Activated naive CD8-positive, alpha-beta T cell treated with anti-CD3 and anti-CD28 coated beads, Interleukin-2, amount 50 U/mL, for 16 hours (primary cell): ENCODE data around the gene EGR2.

Experiments used
- DNase-seq: peaks from one replicate; pipeline ENCODE4 v3.0.0-alpha.2; 2020; ENCODE audit warnings: low read depth, low spot score

Gene EGR2

DNA sequence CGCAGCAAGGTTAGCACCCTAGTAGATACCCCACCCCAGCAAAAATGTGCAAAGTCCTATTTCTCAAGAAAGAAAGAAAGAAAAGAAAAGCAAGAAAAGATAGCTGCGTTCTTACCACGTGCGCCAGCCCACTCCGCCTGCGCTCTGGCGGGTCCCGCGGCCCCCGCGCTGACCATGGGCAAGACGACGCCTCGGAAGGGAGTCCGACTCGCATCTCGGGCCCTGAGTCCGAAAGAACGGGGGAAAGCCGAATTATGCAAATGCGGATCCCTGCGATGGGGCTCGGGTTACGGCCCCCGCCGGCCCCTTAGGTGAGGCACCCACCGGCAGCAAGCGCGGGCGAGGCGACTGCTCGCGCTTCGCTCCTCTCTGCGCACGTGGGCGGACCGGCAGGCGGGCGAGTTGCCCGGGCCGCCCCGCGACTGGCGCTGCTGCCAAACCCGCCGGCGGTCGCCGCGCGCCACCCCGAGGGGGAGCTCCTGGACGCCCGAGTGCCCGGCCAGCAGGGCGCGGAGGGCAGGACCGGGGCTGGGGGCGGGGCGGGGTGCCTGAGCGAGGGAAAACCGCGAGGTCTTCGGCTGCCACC is 2.4 kb upstream of the EGR2 start:
- no peak for DNase-seq

DNA sequence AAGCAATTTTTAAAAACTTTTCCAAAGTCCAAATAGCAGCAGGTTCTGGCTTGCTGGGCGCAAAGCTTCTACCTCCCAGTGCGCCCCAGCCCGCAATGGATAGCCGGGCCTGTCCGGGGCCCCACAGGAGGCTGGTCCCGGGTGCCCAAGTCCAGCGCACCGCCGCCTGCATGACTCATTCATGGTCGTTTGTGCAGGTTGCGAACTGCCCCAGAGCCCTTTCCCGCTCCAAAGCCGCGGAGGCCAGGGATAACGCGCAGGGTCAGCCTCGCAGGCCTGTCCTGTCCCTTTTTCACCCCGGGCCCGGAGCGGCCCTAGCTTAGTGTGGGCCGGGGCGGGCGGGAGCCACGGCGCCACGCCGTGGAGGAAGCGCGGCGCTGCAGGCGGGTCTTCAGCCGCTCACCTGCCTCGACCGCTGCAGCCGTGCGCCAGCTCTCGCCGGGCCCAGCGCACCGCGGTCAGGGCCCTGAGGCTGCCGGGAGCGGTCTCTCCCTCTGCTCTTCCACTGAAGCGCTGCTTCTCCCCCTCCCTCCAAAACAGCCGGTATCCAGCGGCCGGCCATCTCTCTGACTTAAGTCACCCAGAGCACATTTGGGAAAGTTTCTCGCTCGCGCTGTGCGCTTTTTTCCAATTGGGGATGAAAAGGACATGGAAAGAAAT is 1.7 kb upstream of the EGR2 start:
- DNase-seq = no peak

DNA sequence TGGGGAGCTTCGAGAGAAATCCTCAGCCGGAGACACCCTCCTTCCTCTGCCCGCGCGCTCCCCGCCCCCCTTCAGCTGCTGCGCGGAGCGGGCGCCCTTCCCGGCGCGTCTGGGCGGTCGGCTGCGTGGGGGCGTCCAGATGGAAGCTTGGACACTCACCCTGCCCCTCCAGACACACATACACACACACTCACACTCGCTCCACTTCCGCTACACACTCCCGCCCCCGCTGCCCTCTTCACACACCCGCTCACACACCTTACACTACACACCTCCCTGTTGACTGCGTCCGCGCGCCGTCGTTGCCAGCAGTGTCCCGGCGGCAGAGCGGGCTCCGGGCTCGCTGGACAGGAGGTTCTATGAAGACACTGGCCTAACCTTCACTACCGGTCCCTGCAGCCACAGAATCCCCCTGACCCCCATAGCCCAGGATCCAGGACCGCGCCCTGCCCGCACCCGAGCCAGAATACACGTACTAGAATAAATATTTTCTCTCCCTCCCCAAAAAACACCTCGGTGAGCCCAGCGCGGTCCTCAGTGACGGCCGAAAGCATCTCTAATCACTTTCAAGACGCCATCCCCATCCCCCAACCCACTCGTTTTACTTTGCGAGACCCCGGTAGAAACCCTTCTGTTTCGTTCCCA is 1.1 kb upstream of the EGR2 start:
- DNase-seq = no peak

DNA sequence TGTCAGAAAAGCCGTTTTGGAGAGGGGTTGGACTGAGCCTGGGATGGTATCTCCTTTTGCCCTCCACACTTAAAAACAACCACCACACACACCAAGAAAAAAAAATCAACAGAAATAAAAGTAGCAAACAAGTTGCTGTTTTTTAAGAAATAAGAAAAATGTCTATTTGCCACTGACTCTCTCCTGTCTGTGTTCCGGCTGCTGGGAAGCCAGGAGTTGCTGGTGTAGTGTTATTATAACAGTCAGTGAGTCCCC is 163 bp downstream of the EGR2 start:
- DNase-seq = no peak

DNA sequence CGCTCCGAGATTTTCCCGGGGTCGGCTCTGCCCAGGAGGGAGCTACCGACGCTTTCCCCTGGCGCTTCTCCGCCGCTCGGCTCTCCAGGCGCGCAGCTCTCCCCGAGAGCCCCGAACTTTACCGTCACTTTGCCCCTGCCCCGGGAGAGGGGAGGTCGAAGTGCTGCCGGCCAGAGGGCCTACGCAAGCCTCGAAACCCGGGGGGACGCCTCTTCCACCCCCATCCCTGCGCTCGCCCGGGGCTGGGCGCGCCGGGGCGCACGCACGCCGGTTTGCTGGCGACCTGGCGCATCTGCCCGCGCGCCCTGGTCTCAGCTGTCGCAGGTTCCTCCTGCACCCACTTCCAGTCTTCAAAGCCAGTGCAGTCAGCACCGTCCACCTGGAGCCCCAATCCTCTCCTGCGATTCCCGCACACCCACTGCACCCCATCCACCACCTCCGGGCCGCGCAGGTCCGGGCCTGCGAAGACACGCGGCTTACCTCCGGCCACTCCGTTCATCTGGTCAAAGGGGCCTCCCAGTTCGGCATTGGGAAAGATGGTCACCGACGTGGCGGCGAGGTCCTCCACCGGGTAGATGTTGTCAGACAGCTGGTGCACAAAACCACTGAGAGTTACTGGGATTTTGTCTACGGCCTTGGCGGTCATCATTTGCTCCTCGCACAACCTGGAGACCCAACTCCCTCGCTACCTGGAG is 638 bp downstream of the EGR2 start:
- DNase-seq = no peak

DNA sequence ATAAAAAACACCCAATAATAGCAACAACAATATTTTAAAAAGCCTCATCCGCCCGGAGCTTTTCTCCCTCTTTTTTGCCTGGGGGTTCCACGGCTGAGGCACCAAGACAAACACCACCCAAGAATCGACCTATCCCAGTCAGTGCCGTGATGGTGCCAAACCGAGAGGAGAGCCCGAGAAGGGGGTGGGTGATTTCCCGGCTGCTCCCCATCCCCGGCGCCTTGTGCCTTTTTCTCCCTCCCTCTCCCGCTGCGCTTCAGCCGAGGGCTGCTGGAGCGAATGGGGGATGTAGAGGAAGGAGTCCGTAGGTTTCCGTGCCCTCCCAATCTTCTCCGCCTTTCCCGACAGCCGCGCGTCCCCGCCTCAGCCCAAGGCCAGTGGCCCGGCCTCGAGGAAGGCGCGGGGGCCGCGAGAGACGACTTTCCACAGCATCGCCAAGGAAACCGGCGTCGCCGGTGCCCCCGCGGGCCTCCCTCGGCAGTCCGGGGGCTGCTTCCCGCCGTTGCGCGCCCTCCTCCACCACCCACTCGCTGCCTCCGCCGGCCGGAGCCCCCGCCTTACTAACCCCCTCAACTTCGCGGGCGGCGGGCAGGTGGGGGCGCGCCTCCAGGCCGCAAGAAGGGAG is 1.3 kb downstream of the EGR2 start:
- DNase-seq = no peak

DNA sequence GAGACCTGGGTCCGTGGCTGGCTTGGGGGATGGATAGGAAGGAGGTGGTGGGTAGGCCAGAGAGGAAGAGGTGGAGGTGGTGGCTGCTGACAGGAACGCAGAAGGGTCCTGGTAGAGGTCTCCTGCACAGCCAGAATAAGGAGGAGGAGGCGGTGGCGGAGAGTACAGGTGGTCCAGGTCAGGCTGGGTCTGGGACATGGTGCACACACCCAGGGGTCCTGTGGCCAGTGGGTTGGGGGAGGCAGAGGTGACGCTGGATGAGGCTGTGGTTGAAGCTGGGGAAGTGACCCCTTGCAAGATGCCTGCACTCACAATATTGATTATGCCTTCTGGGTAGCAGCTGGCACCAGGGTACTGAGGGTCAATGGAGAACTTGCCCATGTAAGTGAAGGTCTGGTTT is 2.2 kb downstream of the EGR2 start:
- no peak for DNase-seq

DNA sequence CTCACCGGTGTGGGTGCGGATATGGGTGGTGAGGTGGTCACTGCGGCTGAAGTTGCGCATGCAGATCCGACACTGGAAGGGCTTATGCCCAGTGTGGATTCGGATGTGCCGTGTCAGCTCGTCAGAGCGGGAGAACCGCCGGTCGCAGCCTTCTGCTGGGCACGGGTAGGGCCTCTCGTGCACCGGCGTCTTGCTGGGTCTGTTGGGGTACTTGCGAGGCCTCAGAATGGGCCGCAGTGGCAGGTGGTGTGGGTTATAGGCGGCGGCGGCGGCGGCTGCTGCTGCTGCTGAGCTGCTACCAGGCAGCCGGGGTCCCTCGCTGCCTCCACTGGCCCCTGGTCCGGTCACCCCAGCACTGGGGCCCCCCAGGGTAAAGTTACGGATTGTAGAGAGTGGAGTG is 2.7 kb downstream of the EGR2 start:
- DNase-seq = no peak

DNA sequence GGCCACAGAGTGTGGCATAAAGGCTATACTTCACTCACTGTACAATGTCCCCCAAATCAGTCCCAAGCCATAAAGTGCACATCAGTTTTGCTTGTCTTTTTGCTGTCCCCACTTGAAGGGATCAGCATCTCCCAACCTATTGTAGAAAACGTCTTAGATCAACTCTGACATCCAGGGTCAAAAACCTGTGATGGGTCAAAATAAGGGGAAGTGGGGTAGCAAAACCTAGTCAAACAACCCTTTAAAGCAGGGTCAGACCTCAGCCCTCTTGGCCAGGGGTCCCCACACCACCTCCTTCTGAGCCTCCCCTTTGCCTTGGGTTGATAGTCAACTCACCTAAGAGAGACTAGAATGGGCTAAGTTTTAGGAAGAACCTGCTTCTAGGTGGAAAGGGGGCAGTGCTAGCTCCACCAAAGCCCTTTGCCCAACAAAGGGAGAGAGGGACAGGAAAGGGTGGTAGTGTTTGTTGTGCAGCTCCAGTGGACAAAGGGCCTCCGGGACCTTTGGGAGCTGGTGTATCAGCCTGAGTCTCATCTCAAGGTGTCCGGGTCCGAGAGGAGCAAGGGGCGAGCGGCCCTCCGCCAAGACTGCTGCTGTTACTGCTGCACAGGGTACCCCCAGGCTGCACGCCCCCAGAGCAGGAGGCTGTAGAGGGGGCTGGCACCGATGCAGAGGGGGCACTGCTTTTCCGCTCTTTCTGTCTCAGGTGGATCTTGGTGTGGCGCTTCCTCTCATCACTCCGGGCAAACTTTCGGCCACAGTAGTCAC is 3.3 kb downstream of the EGR2 start:
- DNase-seq = no peak

DNA sequence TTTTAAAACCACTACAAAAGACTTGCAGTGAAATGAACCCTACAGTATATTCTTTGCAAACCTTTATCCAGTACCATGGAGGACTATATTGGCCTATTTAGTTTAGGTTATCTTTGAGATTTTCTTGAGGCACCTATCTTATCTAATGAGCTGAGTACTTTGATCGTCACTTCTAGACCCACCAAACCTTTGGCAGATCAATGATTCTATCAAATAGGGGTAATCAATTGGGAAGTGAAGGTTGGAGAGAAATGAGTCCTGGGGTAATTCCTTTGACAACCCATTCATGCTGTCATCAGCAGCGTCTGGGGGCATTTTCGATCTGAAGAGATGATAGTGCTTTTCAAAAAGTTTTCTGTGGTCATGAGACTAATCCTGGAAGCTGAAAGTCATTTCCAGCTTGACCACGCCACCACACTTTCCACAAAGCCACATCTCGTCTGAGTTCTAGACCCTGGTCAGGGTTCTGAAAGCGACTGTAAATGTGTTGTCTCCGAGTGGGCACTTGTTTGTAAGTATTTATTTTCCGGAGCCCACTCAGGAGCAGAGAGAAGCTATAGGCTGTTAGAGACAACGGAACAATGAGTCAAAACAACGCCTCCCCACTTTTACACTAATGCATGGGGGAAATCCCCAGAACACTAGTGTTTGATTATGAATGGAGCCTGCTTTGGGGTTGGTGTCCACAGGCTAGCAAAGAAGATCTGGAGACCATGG is 4.8 kb downstream of the EGR2 start:
- peak; percentile 51 for DNase-seq

DNA sequence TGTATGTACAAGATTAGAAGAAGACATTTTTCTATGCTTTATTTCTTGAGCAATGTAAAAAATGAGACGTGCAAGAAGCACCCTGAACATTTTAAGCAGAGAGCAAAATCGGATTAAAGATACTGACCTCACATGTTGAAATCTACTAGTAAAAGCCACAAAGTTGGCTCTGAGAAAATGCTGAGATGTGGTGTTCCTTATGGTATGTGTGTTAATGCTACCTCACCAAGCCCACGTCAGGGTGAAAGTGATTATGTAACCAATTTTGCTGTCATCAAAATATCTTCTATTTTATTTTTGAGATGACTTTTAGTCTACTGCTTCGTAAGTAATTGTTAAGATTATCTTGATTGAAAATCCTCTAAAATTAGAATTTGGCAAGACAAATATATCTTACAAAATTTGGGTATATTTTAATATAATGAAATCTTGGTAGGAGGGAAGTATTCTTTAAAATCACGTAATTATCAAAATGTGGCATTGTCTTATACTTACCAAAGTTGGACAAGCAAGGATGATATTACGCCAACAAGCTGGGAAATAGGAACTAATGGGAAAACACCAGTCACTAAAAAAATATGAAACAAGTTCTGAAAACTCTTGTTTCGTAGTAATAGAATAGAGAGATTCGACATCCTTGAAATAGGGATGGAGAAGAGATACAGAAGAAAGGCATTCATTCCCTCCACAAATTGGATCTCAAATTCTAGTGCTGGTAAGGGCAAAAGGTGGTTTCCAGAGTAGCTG is 5.8 kb downstream of the EGR2 start:
- DNase-seq = no peak

DNA sequence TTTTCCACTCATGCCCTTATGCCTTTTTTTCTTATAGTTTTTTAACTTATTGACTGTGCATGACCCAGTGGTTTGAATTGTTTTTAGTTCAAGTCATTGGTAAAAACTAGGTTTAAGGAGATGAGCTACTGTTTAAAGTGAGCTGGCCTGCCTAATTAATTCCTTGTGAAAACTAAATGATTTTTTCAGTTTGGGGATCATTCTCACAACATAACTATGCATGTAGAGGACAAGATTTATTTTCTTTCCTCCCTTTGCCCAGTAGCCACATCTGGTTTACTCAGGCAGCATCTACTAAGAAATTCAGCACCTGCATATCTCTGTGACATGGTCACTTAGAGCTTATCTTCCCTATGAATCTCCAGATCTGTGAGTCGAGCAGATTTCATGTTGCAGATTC is 9.9 kb downstream of the EGR2 start:
- no peak for DNase-seq

DNA sequence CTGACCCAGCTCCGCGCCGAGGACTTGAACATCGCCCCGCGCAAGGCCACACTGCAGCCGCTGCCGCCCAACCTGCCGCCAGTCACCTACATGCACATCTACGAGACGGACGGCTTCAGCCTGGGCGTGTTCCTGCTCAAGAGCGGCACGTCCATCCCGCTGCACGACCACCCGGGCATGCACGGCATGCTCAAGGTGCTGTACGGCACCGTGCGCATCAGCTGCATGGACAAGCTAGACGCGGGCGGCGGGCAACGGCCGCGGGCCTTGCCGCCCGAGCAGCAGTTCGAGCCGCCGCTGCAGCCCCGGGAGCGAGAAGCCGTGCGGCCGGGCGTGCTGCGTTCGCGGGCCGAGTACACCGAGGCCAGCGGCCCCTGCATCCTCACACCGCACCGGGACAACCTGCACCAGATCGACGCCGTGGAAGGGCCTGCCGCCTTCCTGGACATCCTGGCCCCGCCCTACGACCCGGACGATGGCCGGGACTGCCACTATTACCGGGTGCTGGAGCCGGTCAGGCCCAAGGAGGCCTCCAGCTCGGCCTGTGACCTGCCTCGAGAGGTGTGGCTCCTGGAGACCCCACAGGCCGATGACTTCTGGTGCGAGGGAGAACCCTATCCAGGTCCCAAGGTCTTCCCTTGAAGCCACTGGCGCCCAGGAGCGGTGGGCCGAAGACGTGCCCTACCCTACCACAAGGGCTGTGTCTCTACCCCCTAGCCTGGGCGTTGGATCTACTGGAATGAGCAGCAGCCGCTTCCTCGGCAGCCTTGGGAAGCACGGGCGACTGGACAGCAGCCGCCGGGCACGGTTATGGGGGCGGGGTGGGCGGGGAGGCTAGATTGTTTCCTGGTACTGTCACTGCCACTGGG is 10.7 kb downstream of the EGR2 start:
- DNase-seq = no peak

DNA sequence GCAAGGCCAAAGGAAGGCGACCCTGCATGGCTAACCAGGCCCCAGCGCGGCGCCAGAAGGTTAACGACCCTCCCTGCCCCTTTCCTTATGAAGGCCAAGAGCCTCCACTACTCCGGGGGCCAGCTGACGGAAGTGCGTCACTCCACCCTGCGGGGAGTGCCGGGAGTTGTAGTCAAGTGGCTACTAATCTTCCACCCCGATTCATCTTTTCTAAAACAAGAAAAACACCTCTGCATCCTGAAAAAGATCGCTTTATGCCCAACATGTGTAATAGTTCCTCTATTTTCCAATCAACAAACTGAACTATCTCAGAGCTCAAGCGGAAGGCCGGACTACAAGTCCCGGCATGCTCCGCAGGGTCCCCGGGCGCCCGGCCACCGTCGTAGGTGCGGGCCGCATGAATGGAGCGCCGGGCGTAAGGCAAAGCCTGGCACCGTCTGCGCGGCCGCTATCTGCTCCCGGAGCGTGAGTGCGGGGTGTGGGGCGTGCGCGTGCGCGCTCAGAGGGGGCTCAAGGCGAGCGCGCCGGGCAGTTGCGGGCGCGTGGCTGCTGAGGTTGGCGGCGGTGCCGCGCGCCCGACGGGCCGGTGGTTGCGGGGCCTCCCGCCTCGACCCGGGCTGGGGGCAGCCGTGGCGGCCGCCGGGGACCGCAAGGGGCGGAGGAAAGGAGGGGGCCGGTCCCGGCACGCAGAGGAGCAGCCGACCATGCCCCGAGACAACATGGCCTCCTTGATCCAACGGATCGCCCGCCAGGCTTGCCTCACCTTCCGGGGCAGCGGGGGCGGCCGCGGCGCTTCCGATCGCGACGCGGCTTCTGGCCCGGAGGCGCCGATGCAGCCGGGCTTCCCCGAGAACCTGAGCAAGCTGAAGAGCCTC is 11.6 kb downstream of the EGR2 start, which contains the start of gene ADO:
Gene ADO, plus strand, starts transcription at position 365 of the 875 bp plus-strand sequence. Its CDS starts 340 bp downstream, at position 705.
- peak; percentile 68 for DNase-seq

DNA sequence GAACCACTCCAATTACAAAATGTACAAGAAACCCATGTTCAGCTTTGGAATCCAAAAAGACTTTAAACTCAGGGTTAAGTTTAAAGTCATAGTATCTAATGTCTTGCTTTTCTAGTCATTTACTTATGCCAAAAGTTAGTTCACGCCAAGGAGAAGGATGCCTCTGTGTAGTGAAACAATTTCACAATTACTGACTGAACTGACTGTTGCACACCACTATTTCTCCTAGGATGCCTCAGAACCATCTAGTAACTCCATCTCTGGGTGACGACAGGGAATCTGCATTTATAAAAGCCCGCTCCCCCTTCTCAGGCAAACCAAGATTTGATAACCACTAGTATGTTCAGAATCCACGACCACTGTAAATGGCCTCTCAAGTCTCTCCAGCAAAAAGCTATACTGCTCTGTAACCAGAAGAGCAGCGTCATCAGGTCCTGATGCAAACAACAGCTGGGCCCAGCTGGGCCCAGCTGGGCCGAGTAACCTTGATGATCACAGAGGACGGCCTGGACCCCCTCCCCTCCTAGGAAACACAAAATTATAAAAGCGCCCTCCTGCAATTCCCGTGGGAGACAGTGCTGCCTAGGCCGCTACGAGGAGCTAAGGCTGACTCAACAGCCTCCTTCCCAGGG is 12.3 kb downstream of the EGR2 start:
- no peak for DNase-seq

DNA sequence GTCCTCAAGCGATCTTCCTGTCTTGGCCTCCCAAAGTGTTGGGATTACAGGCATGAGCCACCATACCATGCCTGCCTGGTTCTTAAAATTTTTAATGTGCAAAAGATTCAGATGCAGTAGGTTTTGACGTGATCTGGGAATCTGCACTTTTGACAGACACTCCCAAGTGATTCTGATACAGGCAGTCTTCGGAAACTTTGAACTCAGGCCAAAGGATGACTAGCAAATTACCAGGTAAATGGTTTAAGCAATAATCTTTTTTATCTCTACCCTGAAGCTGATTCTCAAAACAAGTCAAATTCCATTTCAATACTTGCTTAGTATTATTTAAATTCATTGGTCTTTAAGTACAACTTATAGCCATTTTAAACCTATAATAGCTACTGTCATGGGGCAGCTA is 14.3 kb downstream of the EGR2 start:
- no peak for DNase-seq

DNA sequence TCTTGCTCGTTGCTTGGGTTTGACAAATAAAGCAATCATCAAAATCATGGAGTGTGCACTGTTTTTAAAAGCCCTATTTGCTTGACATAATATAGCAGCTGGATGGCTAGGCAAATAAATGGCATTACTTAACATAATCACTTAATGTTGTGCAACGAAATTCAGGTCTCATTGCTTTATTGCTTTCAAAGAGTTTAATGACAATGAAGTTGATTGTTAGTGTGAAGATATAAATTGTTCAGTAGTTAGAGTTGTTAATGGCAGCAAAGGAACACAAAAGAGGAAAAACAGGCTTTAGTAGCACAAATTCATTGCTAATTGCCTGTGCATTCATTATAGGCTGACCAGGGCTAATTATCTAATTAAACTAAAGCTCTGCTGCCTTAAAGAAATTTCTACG is 19.3 kb downstream of the EGR2 start:
- no peak for DNase-seq

DNA sequence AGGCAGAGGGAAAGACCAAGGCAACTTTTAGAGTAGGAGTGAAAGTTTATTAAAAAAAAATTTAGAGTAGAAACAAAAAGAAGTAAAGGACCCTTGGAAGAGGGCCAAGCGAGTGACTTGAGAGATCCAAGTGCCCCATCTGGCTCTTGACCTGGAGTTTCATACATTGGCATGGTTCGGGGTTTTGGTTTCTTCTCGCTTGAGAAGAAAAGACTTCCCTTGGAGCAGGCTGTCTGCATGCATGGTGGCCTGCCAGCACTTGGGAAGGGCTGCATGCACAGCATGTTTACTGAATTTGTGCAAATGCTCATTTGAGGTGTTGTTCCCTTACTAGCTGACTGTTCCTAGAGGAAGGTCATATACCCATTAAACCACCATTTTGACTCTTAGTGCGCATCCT is 20.4 kb downstream of the EGR2 start:
- DNase-seq = no peak
